HCT116 (cell line): ENCODE measurements around the gene MXD3. TPM values are rescaled to one million over a fixed set of nuclear protein-coding genes. Genes with fewer than 3 reads are reported as not detected.

Experiments used
- ATAC-seq: fragments of 200-7000 bp; cut with Tn5 transposase; 2 replicates; pipeline ENCODE4 v1.9.1; 2020; ENCODE audit warnings: mild to moderate bottlenecking, moderate library complexity
- BruUV-seq: library from RNA; stranded (reverse); fragments of 400-500 nt; replicated peaks from 2 replicates; lab custom pipeline; 2021; lab: Mats Ljungman, UMichigan
- CTCF ChIA-PET: fragments of 300-600 bp; sonication (Branson Sonifier 250); formaldehyde crosslinking; loops from one replicate; lab custom pipeline; 2021; ENCODE audit warnings: antibody characterized with exemption; lab: Charles Lee
- POLR2A ChIA-PET: fragments of 300-600, 350-600 bp; sonication (Branson Sonifier 250); formaldehyde crosslinking; loops from one replicate; lab custom pipeline; 2021; ENCODE audit warnings: antibody characterized with exemption; lab: Charles Lee
- RAD21 ChIA-PET, 2 experiments: fragments of 300-600 bp; sonication (Branson Sonifier 250); formaldehyde crosslinking; loops; one replicate each; lab custom pipeline; 2023; ENCODE audit warnings: low total read pairs in 2 of 2; ENCODE audit not compliant: uncharacterized antibody in 2 of 2, unreplicated experiment in 2 of 2, low non-redundant PET in 1 of 2; lab: Charles Lee
- DNase-seq: peaks from one replicate; pipeline ENCODE4 v3.0.0-alpha.2; 2010; ENCODE audit warnings: low read depth, low spot score
- H2AFZ ChIP-seq: fragments of 200-600 bp; shearing (Covaris generic), sonication (generic); 2 replicates; pipeline ENCODE4 v1.6.1; 2017; ENCODE audit warnings: low read depth, mixed run types, mixed read lengths, antibody characterized with exemption, low read length; ENCODE audit not compliant: poor library complexity, severe bottlenecking
- H3K27ac ChIP-seq: 2 replicates; pipeline ENCODE4 v1.5.1; 2012; ENCODE audit warnings: low read depth, low read length
- H3K27me3 ChIP-seq: fragments of 200-600 bp; sonication (generic); 2 replicates; pipeline ENCODE4 v1.6.1; 2016; ENCODE audit warnings: mixed run types, low read length, mixed read lengths; ENCODE audit not compliant: insufficient read depth
- H3K36me3 ChIP-seq, 2 experiments: fragments of 200-500 bp in 1 of 2; fragments of 200-600 bp in 1 of 2; sonication (Bioruptor generic) in 1 of 2; sonication (generic) in 1 of 2; 2 replicates each; pipeline versions ENCODE4 v1.5.1 to v1.6.1; 2014 to 2016; ENCODE audit warnings: low read length in 2 of 2, inconsistent platforms in 1 of 2, mixed read lengths in 1 of 2, mixed run types in 1 of 2; ENCODE audit not compliant: insufficient read depth in 2 of 2, control insufficient read depth in 1 of 2
- H3K4me1 ChIP-seq, 2 experiments: fragments of 200-600 bp in 1 of 2; sonication (generic) in 1 of 2; 2 replicates each; pipeline versions ENCODE4 v1.5.1 to v1.6.1; 2012 to 2017; ENCODE audit warnings: low read length in 2 of 2, inconsistent platforms in 1 of 2, mild to moderate bottlenecking in 1 of 2, mixed read lengths in 1 of 2, mixed run types in 1 of 2, moderate library complexity in 1 of 2; ENCODE audit not compliant: insufficient read depth in 2 of 2, control insufficient read depth in 1 of 2
- H3K4me2 ChIP-seq: fragments of 200-600 bp; sonication (generic); 2 replicates; pipeline ENCODE4 v1.6.1; 2017; ENCODE audit warnings: mixed run types, low read length, mixed read lengths
- H3K4me3 ChIP-seq, 2 experiments: fragments of 200-600 bp in 1 of 2; sonication (generic) in 1 of 2; replicated peaks in 1 of 2; 2 replicates each; pipeline ENCODE4 v1.5.1; 2011 to 2016; ENCODE audit warnings: low read length in 2 of 2, control low read depth in 1 of 2, low read depth in 1 of 2, mild to moderate bottlenecking in 1 of 2, mixed read lengths in 1 of 2, mixed run types in 1 of 2
- H3K79me2 ChIP-seq: fragments of 200-600 bp; sonication (generic); 2 replicates; pipeline ENCODE4 v1.6.1; 2017; ENCODE audit warnings: mild to moderate bottlenecking, mixed run types, low read length, moderate library complexity, mixed read lengths; ENCODE audit not compliant: insufficient read depth
- H3K9ac ChIP-seq: fragments of 200-600 bp; sonication (generic); 2 replicates; pipeline ENCODE4 v1.6.1; 2016; ENCODE audit warnings: low read length, mixed read lengths
- H3K9me2 ChIP-seq: fragments of 200-600 bp; sonication (generic), shearing (Covaris generic); 2 replicates; pipeline ENCODE4 v1.6.1; 2017; ENCODE audit warnings: mixed run types, mild to moderate bottlenecking, moderate library complexity; ENCODE audit not compliant: insufficient read depth
- H3K9me3 ChIP-seq, 2 experiments: fragments of 200-500 bp in 1 of 2; fragments of 200-600 bp in 1 of 2; sonication (Bioruptor generic) in 1 of 2; sonication (generic) in 1 of 2; 2 replicates each; pipeline ENCODE4 v1.6.1; 2014 to 2017; ENCODE audit warnings: low read length in 2 of 2, mixed read lengths in 2 of 2, inconsistent platforms in 1 of 2, low read depth in 1 of 2, mild to moderate bottlenecking in 1 of 2, mixed run types in 1 of 2, moderate library complexity in 1 of 2; ENCODE audit not compliant: control insufficient read depth in 1 of 2, insufficient read depth in 1 of 2
- H4K20me1 ChIP-seq: fragments of 200-600 bp; sonication (generic), shearing (Covaris generic); 2 replicates; pipeline ENCODE4 v1.6.1; 2017; ENCODE audit warnings: mixed run types, mild to moderate bottlenecking, moderate library complexity; ENCODE audit not compliant: insufficient read depth
- CBX3 ChIP-seq: IDR thresholded peaks from 2 replicates; pipeline ENCODE4 v1.6.1; 2012; ENCODE audit warnings: low read depth
- ELF1 ChIP-seq: IDR thresholded peaks from 2 replicates; pipeline ENCODE4 v1.6.1; 2012; ENCODE audit warnings: low read depth, borderline replicate concordance
- FOSL1 ChIP-seq: IDR thresholded peaks from 2 replicates; pipeline ENCODE4 v1.6.1; 2012; ENCODE audit warnings: low read depth
- JUND ChIP-seq: IDR thresholded peaks from 2 replicates; pipeline ENCODE4 v1.6.1; 2012
- POLR2A ChIP-seq: IDR thresholded peaks from 2 replicates; pipeline ENCODE4 v1.7.0; 2011; ENCODE audit warnings: borderline replicate concordance; ENCODE audit not compliant: insufficient read depth, insufficient read length; ENCODE audit errors: extremely low read depth
- SIN3A ChIP-seq: IDR thresholded peaks from 2 replicates; pipeline ENCODE4 v1.6.1; 2012; ENCODE audit warnings: low read depth
- intact Hi-C: fragments of 100-400 bp; cut with micrococcal nuclease; formaldehyde crosslinking; loops from 2 replicates; pipeline ENCODE4 v1.10.0; 2022
- total RNA-seq: library from RNA; stranded (reverse); gene quantifications from one replicate; pipeline ENCODE4 v1.2.1, GENCODE V29; 2021; ENCODE audit not compliant: unreplicated experiment
- TF ChIP-seq, protein P1 (sequence below): IDR thresholded peaks from 2 replicates; pipeline ENCODE4 v1.6.1; 2011; ENCODE audit warnings: mild to moderate bottlenecking, low read length, moderate library complexity; ENCODE audit not compliant: insufficient replicate concordance; ENCODE audit errors: extremely low read depth
- TF ChIP-seq, protein P2 (sequence below): IDR thresholded peaks from 2 replicates; pipeline ENCODE4 v1.6.1; 2012
- TF ChIP-seq, protein P3 (sequence below), 3 experiments: fragments of 200-600 bp in 1 of 3; sonication (generic) in 1 of 3; IDR thresholded peaks in 2 of 3; conservative IDR thresholded peaks in 1 of 3; 2 replicates each; pipeline ENCODE4 v1.5.1; 2012 to 2017; ENCODE audit warnings: low read depth in 2 of 3, low read length in 2 of 3, antibody characterized with exemption in 1 of 3, borderline replicate concordance in 1 of 3, control low read depth in 1 of 3, mild to moderate bottlenecking in 1 of 3, mixed read lengths in 1 of 3, mixed run types in 1 of 3, moderate library complexity in 1 of 3; ENCODE audit not compliant: insufficient read depth in 1 of 3

Gene MXD3
- total RNA-seq, 1 experiment from 2014 or later = 37.6 TPM

DNA sequence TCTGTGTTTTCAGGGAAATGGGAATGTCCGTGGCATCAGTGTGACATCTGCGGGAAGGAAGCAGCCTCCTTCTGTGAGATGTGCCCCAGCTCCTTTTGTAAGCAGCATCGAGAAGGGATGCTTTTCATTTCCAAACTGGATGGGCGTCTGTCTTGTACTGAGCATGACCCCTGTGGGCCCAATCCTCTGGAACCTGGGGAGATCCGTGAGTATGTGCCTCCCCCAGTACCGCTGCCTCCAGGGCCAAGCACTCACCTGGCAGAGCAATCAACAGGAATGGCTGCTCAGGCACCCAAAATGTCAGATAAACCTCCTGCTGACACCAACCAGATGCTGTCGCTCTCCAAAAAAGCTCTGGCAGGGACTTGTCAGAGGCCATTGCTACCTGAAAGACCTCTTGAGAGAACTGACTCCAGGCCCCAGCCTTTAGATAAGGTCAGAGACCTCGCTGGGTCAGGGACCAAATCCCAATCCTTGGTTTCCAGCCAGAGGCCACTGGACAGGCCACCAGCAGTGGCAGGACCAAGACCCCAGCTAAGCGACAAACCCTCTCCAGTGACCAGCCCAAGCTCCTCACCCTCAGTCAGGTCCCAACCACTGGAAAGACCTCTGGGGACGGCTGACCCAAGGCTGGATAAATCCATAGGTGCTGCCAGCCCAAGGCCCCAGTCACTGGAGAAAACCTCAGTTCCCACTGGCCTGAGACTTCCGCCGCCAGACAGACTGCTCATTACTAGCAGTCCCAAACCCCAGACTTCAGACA lies 17.7 kb downstream of the MXD3 start:
- POLR2A ChIA-PET = interaction anchor here (0.7 kb wide), 1 partner anchor 12 kb away, joined by 3 read pairs; no protein-coding TSS in a partner anchor
- H3K9me2 ChIP-seq = no peaks in the 10 kb centered on the region
- H3K9me3 ChIP-seq = no peaks in the 10 kb centered on the region
- H3K9ac ChIP-seq = no peak overlapping the region
- intact Hi-C loops = no loop called here
- no peak overlapping the region for H2AFZ ChIP-seq
- CTCF ChIA-PET = no interaction called here
- no peak overlapping the region for H3K27ac ChIP-seq
- no peaks in the 10 kb centered on the region for H3K27me3 ChIP-seq
- RAD21 ChIA-PET = no interaction called here
- peaks cover 26 to 42% of the 10 kb centered on the region in 2 experiments; a peak in 3 of 4 replicates for H3K36me3 ChIP-seq
- no peaks in the 10 kb centered on the region for H3K79me2 ChIP-seq
- no peak overlapping the region for H3K4me3 ChIP-seq
- H4K20me1 ChIP-seq = no peaks in the 10 kb centered on the region
- DNase-seq = no peak
- peaks cover 0 to 2% of the 10 kb centered on the region in 2 experiments; a peak in 1 of 4 replicates for H3K4me1 ChIP-seq
- H3K4me2 ChIP-seq = no peak overlapping the region
- TF ChIP-seq CBX3 = no peak
- TF ChIP-seq, protein P1, sequence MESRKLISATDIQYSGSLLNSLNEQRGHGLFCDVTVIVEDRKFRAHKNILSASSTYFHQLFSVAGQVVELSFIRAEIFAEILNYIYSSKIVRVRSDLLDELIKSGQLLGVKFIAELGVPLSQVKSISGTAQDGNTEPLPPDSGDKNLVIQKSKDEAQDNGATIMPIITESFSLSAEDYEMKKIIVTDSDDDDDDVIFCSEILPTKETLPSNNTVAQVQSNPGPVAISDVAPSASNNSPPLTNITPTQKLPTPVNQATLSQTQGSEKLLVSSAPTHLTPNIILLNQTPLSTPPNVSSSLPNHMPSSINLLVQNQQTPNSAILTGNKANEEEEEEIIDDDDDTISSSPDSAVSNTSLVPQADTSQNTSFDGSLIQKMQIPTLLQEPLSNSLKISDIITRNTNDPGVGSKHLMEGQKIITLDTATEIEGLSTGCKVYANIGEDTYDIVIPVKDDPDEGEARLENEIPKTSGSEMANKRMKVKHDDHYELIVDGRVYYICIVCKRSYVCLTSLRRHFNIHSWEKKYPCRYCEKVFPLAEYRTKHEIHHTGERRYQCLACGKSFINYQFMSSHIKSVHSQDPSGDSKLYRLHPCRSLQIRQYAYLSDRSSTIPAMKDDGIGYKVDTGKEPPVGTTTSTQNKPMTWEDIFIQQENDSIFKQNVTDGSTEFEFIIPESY = no peak
- no peak for TF ChIP-seq ELF1
- no peak for TF ChIP-seq JUND
- TF ChIP-seq, protein P2, sequence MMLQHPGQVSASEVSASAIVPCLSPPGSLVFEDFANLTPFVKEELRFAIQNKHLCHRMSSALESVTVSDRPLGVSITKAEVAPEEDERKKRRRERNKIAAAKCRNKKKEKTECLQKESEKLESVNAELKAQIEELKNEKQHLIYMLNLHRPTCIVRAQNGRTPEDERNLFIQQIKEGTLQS = no peak
- no peak for TF ChIP-seq FOSL1
- TF ChIP-seq POLR2A = no peak
- no peak for TF ChIP-seq SIN3A
- TF ChIP-seq, protein P3, sequence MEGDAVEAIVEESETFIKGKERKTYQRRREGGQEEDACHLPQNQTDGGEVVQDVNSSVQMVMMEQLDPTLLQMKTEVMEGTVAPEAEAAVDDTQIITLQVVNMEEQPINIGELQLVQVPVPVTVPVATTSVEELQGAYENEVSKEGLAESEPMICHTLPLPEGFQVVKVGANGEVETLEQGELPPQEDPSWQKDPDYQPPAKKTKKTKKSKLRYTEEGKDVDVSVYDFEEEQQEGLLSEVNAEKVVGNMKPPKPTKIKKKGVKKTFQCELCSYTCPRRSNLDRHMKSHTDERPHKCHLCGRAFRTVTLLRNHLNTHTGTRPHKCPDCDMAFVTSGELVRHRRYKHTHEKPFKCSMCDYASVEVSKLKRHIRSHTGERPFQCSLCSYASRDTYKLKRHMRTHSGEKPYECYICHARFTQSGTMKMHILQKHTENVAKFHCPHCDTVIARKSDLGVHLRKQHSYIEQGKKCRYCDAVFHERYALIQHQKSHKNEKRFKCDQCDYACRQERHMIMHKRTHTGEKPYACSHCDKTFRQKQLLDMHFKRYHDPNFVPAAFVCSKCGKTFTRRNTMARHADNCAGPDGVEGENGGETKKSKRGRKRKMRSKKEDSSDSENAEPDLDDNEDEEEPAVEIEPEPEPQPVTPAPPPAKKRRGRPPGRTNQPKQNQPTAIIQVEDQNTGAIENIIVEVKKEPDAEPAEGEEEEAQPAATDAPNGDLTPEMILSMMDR (IDR thresholded peaks at IDR 0.05 in 2 of 3, conservative IDR thresholded peaks at IDR 0.05 in 1 of 3; ENCODE audit: borderline replicate concordance in 1 of 3, insufficient read depth in 1 of 3, low read depth in 2 of 3, low read length in 2 of 3) = no peak
- BruUV-seq = no TSS peak
- ATAC-seq = no peak
